ENCODE results near the gene TNNC1. TPM values are rescaled to one million over a fixed set of nuclear protein-coding genes. Genes with fewer than 3 reads are reported as not detected.
A peak's percentile ranks its signal among the peaks of the same experiment; 100 is the strongest.

TNNC1 gene
- polyA plus RNA-seq, 2 donors, result 1.3 to 2.0 TPM

DNA sequence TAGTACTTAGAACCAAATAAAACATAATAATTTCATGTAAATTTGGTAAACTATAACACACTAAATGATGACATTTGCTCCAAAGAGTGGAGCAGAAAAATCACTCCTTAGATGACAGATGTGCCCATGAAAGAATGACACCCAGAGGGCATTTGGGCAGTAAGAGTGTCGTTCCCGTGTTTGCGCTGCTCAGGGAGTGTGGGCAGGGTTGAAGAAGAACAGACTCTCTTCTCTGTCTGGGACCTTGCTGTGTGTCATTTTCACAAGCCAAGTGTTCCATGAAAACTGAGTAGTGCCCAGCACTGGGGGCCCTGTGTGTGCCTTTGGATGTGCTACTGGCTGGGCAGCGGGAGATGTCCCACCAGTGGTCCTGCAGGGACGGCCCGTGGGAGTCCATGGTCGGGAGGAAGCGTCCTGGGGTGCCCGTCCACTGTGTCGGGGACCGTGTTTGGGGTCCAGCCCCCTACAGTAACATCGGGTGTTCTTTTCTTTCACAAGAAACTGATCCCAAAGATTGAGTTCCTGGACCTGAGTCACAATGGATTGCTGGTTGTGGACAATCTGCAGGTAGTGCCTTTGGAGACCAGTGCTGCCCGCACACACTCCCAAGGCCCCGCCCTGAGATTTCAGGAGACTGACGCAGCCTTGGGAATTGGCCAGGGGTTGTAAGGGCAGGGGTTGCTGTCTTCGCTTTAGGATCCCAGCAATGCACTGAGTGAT, 23.4 kb upstream of the TNNC1 start:
- H3K27me3 ChIP-seq (ENCODE audit: control insufficient read depth in 1 of 2, insufficient read depth in 2 of 2, low read length in 2 of 2), result no peaks in the 10 kb centered on the region
- peaks cover 0 to 2% of the 10 kb centered on the region in 2 donors for H3K9me3 ChIP-seq (ENCODE audit: control insufficient read depth in 2 of 2, insufficient read depth in 1 of 2, low read depth in 1 of 2, low read length in 1 of 2)
- H3K36me3 ChIP-seq (ENCODE audit: control insufficient read depth in 2 of 2, insufficient read depth in 2 of 2, low read length in 1 of 2), result peaks cover 41 to 78% of the 10 kb centered on the region in 2 donors
- no peak overlapping the region for H3K4me3 ChIP-seq (ENCODE audit: low read depth in 1 of 2, low read length in 2 of 2)
- H3K4me1 ChIP-seq (ENCODE audit: control insufficient read depth in 2 of 2, insufficient read depth in 2 of 2, low read length in 1 of 2), result peaks cover 0 to 4% of the 10 kb centered on the region in 2 donors
- 90 to 94% methylated on average over 16 of the region's 16 CpGs for WGBS, 2 donors
- no peak overlapping the region for H3K27ac ChIP-seq (ENCODE audit: low read depth in 2 of 2, low read length in 1 of 2)

DNA sequence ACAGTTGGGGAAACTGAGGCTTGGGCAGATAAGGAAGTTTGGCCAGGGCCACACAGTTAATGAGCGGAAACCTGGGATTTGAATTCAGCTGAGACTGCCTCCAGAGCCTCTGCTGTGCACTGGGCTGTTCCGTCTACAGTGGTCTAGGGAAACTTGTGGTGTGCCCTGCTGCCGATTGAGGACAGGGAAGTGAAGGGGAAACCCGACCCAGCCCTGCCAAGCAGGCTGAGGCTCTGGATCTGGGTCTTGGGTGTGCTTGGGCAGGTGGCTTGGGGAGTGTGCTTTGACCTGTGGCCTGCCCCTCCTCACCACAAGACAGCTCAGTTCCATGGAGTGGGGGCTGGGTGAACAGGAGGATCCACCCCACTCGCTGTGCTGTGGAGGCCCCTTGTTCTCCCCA, 19.2 kb upstream of the TNNC1 start:
- Histone ChIP-seq H3K27ac (ENCODE audit: low read depth in 2 of 2, low read length in 1 of 2) (no peak overlapping the region), H3K4me1 (ENCODE audit: control insufficient read depth in 2 of 2, insufficient read depth in 2 of 2, low read length in 1 of 2) (peaks cover 3 to 19% of the 10 kb centered on the region in 2 donors), H3K9me3 (ENCODE audit: control insufficient read depth in 2 of 2, insufficient read depth in 1 of 2, low read depth in 1 of 2, low read length in 1 of 2) (peaks cover 0 to 2% of the 10 kb centered on the region in 2 donors), H3K27me3 (ENCODE audit: control insufficient read depth in 1 of 2, insufficient read depth in 2 of 2, low read length in 2 of 2) (no peaks in the 10 kb centered on the region), H3K36me3 (ENCODE audit: control insufficient read depth in 2 of 2, insufficient read depth in 2 of 2, low read length in 1 of 2) (peaks cover 18 to 49% of the 10 kb centered on the region in 2 donors), H3K4me3 (ENCODE audit: low read depth in 1 of 2, low read length in 2 of 2) (no peak overlapping the region)
- 81 to 84% methylated on average over 5 of the region's 5 CpGs for WGBS, 2 donors

DNA sequence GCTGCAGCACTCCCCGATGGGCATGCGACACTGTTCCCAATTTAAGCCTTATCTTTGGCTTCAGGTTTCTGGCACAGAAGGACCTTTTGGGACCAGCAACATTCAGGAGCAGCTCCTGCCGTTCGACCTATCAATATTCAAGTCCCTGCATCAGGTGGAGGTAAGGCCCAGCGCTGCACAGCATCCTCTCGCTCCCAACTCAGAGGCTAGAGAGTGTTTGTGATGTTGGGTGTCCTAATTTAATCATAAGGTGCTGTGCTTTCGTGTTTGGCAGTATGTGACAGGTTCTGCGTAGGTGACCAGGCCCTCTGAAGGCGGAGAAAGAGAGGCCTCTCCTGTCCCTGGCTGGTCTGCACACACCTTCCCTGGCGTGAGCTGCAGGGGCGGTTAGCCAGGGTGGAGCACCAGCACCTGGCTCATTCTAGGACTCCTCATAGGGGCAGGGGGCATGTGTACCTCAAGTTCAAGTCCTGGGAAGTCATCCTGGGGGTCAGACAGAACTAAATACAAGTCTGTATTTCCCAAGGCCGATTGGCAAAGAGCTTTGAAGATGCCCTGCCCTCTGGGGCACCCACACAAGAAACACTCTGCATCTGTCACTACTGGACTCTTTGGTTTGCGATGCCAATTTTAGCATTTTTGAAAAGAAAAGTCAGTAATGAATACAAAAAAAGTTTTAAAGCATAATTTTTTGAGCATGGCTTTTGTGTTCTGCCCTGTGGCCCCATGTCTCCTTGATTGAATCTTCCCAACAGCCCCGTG, 18.6 kb upstream of the TNNC1 start:
- no peaks in the 10 kb centered on the region for H3K27me3 ChIP-seq (ENCODE audit: control insufficient read depth in 1 of 2, insufficient read depth in 2 of 2, low read length in 2 of 2)
- peaks cover 3 to 19% of the 10 kb centered on the region in 2 donors for H3K4me1 ChIP-seq (ENCODE audit: control insufficient read depth in 2 of 2, insufficient read depth in 2 of 2, low read length in 1 of 2)
- H3K36me3 ChIP-seq (ENCODE audit: control insufficient read depth in 2 of 2, insufficient read depth in 2 of 2, low read length in 1 of 2), result peaks cover 12 to 47% of the 10 kb centered on the region in 2 donors
- no peak overlapping the region for H3K4me3 ChIP-seq (ENCODE audit: low read depth in 1 of 2, low read length in 2 of 2)
- peaks cover 0 to 2% of the 10 kb centered on the region in 2 donors for H3K9me3 ChIP-seq (ENCODE audit: control insufficient read depth in 2 of 2, insufficient read depth in 1 of 2, low read depth in 1 of 2, low read length in 1 of 2)
- WGBS, 2 donors, result 70 to 77% methylated on average over 14 of the region's 14 CpGs
- no peak overlapping the region for H3K27ac ChIP-seq (ENCODE audit: low read depth in 2 of 2, low read length in 1 of 2)

DNA sequence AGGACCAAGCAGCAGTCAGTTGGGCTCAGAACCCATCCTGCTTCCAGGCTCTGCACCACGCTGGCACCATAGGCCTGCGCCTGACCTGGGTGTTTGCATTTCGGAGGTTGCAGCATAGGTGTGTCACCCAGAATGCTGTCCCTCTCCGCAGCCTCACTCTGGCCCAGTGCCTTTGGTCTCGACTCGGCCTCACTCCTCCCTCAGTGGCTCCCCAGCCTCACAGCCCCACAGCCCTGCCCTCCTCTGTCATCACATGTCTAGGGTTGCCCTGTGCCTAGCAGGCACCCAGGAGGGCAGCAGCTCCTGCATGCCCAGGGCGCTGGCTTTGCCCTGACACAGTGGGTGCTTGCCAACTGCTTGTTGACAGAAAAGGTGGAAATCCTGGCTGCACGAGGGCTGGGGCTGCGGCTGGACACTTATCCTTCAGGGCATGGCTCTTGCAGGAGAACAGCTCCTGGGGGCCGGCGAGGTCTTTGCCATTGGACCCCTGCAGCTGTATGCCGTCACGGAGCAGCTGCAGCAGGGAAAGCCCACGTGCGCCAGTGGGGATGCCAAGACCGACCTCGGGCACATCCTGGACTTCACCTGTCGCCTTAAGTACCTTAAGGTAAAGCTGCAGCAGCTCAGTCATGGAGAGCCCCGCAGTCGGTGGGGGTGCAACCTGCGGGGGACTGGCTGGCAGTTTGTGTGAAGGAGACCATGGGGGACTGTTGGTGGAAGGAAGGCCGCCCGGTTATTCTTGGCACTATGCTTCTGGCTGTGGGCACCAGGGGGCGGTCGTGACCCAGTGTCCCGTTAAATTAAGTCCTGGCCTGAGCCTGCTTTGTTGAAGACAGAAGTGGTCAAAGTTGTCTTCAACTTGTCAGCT, 17.8 kb upstream of the TNNC1 start:
- Histone ChIP-seq H3K27ac (ENCODE audit: low read depth in 2 of 2, low read length in 1 of 2) (peak overlapping the region in 1 of 2 donors; percentile 19), H3K4me3 (ENCODE audit: low read depth in 1 of 2, low read length in 2 of 2) (no peak overlapping the region), H3K36me3 (ENCODE audit: control insufficient read depth in 2 of 2, insufficient read depth in 2 of 2, low read length in 1 of 2) (peaks cover 12 to 43% of the 10 kb centered on the region in 2 donors), H3K9me3 (ENCODE audit: control insufficient read depth in 2 of 2, insufficient read depth in 1 of 2, low read depth in 1 of 2, low read length in 1 of 2) (peaks cover 0 to 2% of the 10 kb centered on the region in 2 donors), H3K4me1 (ENCODE audit: control insufficient read depth in 2 of 2, insufficient read depth in 2 of 2, low read length in 1 of 2) (peaks cover 3 to 19% of the 10 kb centered on the region in 2 donors), H3K27me3 (ENCODE audit: control insufficient read depth in 1 of 2, insufficient read depth in 2 of 2, low read length in 2 of 2) (no peaks in the 10 kb centered on the region)
- WGBS, 2 donors, result 40 to 47% methylated on average over 26 of the region's 26 CpGs

DNA sequence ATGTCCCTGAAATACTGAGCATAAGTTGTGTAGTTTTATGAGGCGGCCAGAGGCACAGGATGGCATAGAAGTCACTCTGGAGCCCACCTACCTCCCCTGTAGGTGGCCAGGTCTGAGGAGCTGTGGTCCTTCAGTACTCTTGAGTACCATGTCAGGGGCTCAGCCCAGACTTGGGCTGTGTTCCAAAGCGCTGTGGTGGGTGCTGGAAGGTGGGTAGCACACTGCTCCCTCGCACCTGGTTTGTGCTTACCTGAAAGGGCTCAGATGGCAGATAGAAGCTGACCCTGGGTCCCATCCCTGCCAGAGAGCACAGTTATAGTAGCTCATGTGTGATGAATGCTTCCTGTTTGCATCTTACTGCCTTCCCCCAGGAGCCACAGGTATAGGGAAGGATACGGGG, 17.1 kb upstream of the TNNC1 start:
- peak overlapping the region in 1 of 2 donors; percentile 19 for H3K27ac ChIP-seq (ENCODE audit: low read depth in 2 of 2, low read length in 1 of 2)
- H3K4me3 ChIP-seq (ENCODE audit: low read depth in 1 of 2, low read length in 2 of 2), result no peak overlapping the region
- peaks cover 3 to 19% of the 10 kb centered on the region in 2 donors for H3K4me1 ChIP-seq (ENCODE audit: control insufficient read depth in 2 of 2, insufficient read depth in 2 of 2, low read length in 1 of 2)
- H3K27me3 ChIP-seq (ENCODE audit: control insufficient read depth in 1 of 2, insufficient read depth in 2 of 2, low read length in 2 of 2), result no peaks in the 10 kb centered on the region
- H3K9me3 ChIP-seq (ENCODE audit: control insufficient read depth in 2 of 2, insufficient read depth in 1 of 2, low read depth in 1 of 2, low read length in 1 of 2), result peaks cover 0 to 2% of the 10 kb centered on the region in 2 donors
- peaks cover 12 to 38% of the 10 kb centered on the region in 2 donors for H3K36me3 ChIP-seq (ENCODE audit: control insufficient read depth in 2 of 2, insufficient read depth in 2 of 2, low read length in 1 of 2)
- 79 to 95% methylated on average over 4 of the region's 4 CpGs for WGBS, 2 donors

DNA sequence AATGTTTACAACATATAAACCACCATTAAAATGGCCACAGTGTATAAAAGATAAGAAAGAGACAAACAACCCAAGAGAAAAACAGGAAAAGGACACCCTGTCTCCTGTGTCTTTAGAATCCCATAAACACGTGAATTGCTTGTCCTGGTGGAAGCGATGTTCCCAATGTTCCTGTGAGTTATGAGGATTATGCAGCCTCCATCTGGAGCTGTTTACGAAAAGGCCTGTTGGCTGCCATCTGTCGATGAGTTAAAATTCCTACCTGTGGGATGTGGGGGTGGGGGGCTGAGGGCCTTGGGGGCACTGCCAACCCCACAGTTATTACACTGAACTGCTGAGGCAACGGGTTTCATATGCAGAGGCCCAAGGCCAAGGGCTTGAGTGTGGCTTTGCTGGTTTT, 15.2 kb upstream of the TNNC1 start:
- no peak overlapping the region for H3K27ac ChIP-seq (ENCODE audit: low read depth in 2 of 2, low read length in 1 of 2)
- H3K36me3 ChIP-seq (ENCODE audit: control insufficient read depth in 2 of 2, insufficient read depth in 2 of 2, low read length in 1 of 2), result peaks cover 12 to 37% of the 10 kb centered on the region in 2 donors
- 74 to 87% methylated on average over 5 of the region's 5 CpGs for WGBS, 2 donors
- H3K4me1 ChIP-seq (ENCODE audit: control insufficient read depth in 2 of 2, insufficient read depth in 2 of 2, low read length in 1 of 2), result peaks cover 3 to 19% of the 10 kb centered on the region in 2 donors
- no peaks in the 10 kb centered on the region for H3K27me3 ChIP-seq (ENCODE audit: control insufficient read depth in 1 of 2, insufficient read depth in 2 of 2, low read length in 2 of 2)
- peaks cover 0 to 2% of the 10 kb centered on the region in 2 donors for H3K9me3 ChIP-seq (ENCODE audit: control insufficient read depth in 2 of 2, insufficient read depth in 1 of 2, low read depth in 1 of 2, low read length in 1 of 2)
- no peak overlapping the region for H3K4me3 ChIP-seq (ENCODE audit: low read depth in 1 of 2, low read length in 2 of 2)

DNA sequence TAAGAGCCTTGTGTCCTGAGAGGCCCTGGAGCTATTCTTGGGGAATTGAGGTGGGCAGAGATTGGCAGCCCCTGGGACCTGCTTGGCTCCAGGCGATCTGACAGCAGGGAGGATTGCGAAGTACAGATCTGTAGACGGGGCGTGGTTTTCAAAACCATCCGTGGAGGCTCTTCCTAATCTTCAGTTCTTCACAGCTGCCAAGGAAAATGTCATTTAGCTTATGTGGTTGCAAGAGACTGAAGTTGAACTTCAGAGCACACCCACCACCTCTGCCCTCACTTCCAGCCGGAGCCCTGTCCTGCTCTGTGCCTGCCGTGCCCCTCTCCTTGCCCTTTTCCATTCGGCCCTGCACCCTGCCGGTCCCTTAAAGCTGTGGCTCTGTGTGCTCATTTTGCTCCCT, 14.5 kb upstream of the TNNC1 start:
- Histone ChIP-seq H3K27ac (ENCODE audit: low read depth in 2 of 2, low read length in 1 of 2) (peak overlapping the region in 1 of 2 donors; percentile 1), H3K4me3 (ENCODE audit: low read depth in 1 of 2, low read length in 2 of 2) (no peak overlapping the region), H3K27me3 (ENCODE audit: control insufficient read depth in 1 of 2, insufficient read depth in 2 of 2, low read length in 2 of 2) (no peaks in the 10 kb centered on the region), H3K36me3 (ENCODE audit: control insufficient read depth in 2 of 2, insufficient read depth in 2 of 2, low read length in 1 of 2) (peaks cover 8 to 32% of the 10 kb centered on the region in 2 donors), H3K9me3 (ENCODE audit: control insufficient read depth in 2 of 2, insufficient read depth in 1 of 2, low read depth in 1 of 2, low read length in 1 of 2) (no peaks in the 10 kb centered on the region), H3K4me1 (ENCODE audit: control insufficient read depth in 2 of 2, insufficient read depth in 2 of 2, low read length in 1 of 2) (peaks cover 3 to 19% of the 10 kb centered on the region in 2 donors)
- WGBS, 2 donors, result 38 to 61% methylated on average over 9 of the region's 9 CpGs

DNA sequence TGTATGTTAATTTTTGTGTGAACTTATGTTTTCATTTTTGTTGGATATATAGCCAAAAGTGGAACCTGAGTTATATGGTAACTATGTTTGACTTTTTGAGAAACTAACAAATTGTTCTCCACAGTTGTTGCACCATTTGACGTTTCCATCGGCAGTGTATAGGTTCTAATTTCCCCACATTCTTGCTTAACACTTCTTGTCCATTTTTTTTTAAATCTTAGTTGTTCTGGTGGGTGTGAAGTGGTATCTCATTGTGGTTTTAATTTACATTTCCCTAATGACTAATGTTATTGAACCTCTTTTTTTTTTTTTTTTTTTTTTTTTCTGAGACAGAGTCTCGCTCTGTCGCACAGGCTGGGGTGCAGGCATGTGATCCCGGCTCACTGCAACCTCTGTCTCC, 9.6 kb upstream of the TNNC1 start:
- Histone ChIP-seq H3K36me3 (ENCODE audit: control insufficient read depth in 2 of 2, insufficient read depth in 2 of 2, low read length in 1 of 2) (peaks cover 11 to 21% of the 10 kb centered on the region in 2 donors), H3K4me3 (ENCODE audit: low read depth in 1 of 2, low read length in 2 of 2) (no peak overlapping the region), H3K4me1 (ENCODE audit: control insufficient read depth in 2 of 2, insufficient read depth in 2 of 2, low read length in 1 of 2) (no peaks in the 10 kb centered on the region), H3K9me3 (ENCODE audit: control insufficient read depth in 2 of 2, insufficient read depth in 1 of 2, low read depth in 1 of 2, low read length in 1 of 2) (no peaks in the 10 kb centered on the region), H3K27ac (ENCODE audit: low read depth in 2 of 2, low read length in 1 of 2) (no peak overlapping the region), H3K27me3 (ENCODE audit: control insufficient read depth in 1 of 2, insufficient read depth in 2 of 2, low read length in 2 of 2) (no peaks in the 10 kb centered on the region)
- WGBS, 2 donors, result 84 to 91% methylated on average over 5 of the region's 5 CpGs

DNA sequence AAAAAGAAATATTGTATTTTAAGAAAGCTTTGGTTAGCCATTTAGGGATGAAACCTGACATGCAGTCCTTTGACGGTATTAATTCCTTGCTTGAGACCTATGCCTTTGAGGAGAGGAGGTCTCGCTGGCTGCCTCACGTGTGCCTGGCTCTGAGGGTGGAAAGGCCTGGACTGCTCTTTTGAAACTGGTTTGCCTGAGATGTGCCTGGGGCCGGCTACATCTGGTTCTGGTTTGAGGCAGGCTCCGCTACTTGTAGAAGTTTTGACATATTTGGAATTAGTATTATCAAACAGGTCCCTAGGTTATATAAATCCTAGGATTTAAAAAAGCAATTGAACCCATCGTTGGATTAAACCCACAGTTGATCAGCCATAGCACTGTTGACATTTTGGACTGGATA, 8.0 kb upstream of the TNNC1 start:
- Histone ChIP-seq H3K4me3 (ENCODE audit: low read depth in 1 of 2, low read length in 2 of 2) (no peak overlapping the region), H3K36me3 (ENCODE audit: control insufficient read depth in 2 of 2, insufficient read depth in 2 of 2, low read length in 1 of 2) (peaks cover 13 to 22% of the 10 kb centered on the region in 2 donors), H3K9me3 (ENCODE audit: control insufficient read depth in 2 of 2, insufficient read depth in 1 of 2, low read depth in 1 of 2, low read length in 1 of 2) (no peaks in the 10 kb centered on the region), H3K4me1 (ENCODE audit: control insufficient read depth in 2 of 2, insufficient read depth in 2 of 2, low read length in 1 of 2) (peaks cover 3 to 8% of the 10 kb centered on the region in 2 donors), H3K27me3 (ENCODE audit: control insufficient read depth in 1 of 2, insufficient read depth in 2 of 2, low read length in 2 of 2) (no peaks in the 10 kb centered on the region), H3K27ac (ENCODE audit: low read depth in 2 of 2, low read length in 1 of 2) (no peak overlapping the region)
- WGBS, 2 donors, result 62 to 76% methylated on average over 6 of the region's 6 CpGs

All from esophagus (tissue), 2 donors.